Gastrocnemius medialis (tissue), 4 donors: ENCODE results near the gene GRHL3. TPM values are rescaled to one million over a fixed set of nuclear protein-coding genes. Genes with fewer than 3 reads are reported as not detected.

Experiments used
- ATAC-seq, 2 donors: fragments of 150-250 bp; one replicate each; pipeline ENCODE4 v1.9.1; 2016
- DNase-seq, 2 donors: peaks; one replicate each; pipeline ENCODE4 v3.0.0-alpha.2; 2019
- H3K27ac ChIP-seq, 4 donors: fragments of 200-600 bp; sonication (generic); 1 replicate in 1 of 4; 2 replicates in 3 of 4; pipeline ENCODE4 v1.5.1; 2016 to 2018; ENCODE audit warnings: mild to moderate bottlenecking in 2 of 4, moderate library complexity in 1 of 4
- H3K27me3 ChIP-seq, 3 donors: fragments of 200-600 bp; sonication (generic) in 2 of 3; 1 replicate in 1 of 3; 2 replicates in 2 of 3; pipeline versions ENCODE4 v1.5.1 to v1.6.0; 2016 to 2019; ENCODE audit warnings: mild to moderate bottlenecking in 1 of 3, moderate library complexity in 1 of 3
- H3K36me3 ChIP-seq, 2 donors: fragments of 200-600 bp; sonication (generic) in 1 of 2; one replicate each; pipeline ENCODE4 v1.5.1; 2017 to 2018
- H3K4me1 ChIP-seq, 2 donors: fragments of 200-600 bp; sonication (generic) in 1 of 2; one replicate each; pipeline ENCODE4 v1.5.1; 2016 to 2017; ENCODE audit warnings: mild to moderate bottlenecking in 2 of 2
- H3K4me3 ChIP-seq, 4 donors: fragments of 200-600 bp; sonication (generic) in 3 of 4; 1 replicate in 1 of 4; 2 replicates in 3 of 4; pipeline ENCODE4 v1.5.1; 2016 to 2019; ENCODE audit warnings: mild to moderate bottlenecking in 2 of 4
- H3K9me3 ChIP-seq, 3 donors: fragments of 200-600 bp; sonication (generic) in 2 of 3; 1 replicate in 1 of 3; 2 replicates in 2 of 3; pipeline ENCODE4 v1.5.1; 2016 to 2019
- CTCF ChIP-seq, 5 experiments: fragments of 450-650 bp in 3 of 5; fragments of 200-600 bp in 2 of 5; sonication (generic) in 2 of 5; IDR thresholded peaks in 4 of 5; conservative IDR thresholded peaks in 1 of 5; 1 replicate in 4 of 5; 2 replicates in 1 of 5; pipeline ENCODE4 v1.5.1; 2016 to 2019; ENCODE audit warnings: antibody characterized with exemption in 5 of 5, mild to moderate bottlenecking in 3 of 5, moderate library complexity in 3 of 5
- POLR2A ChIP-seq, 2 donors: fragments of 450-650 bp; IDR thresholded peaks; one replicate each; pipeline ENCODE4 v1.6.1; 2017; ENCODE audit warnings: antibody characterized with exemption in 2 of 2, mild to moderate bottlenecking in 2 of 2, moderate library complexity in 2 of 2
- in situ Hi-C, 4 donors: fragments of 200-750 bp; cut with MboI; loops; one replicate each; pipeline versions ENCODE4 v1.15.0 to v1.8.0; 2017; ENCODE audit warnings: low sequenced_read_pairs in 4 of 4
- intact Hi-C: fragments of 100-400 bp; cut with DNase I; formaldehyde crosslinking; loops from one replicate; pipeline ENCODE4 v1.15.1; 2023; ENCODE audit warnings: low total_unique reads
- total RNA-seq, 4 donors: library from RNA; depleted of rRNA; stranded (reverse); fragments of >200 nt; gene quantifications; one replicate each; pipeline versions ENCODE4 v1.1.0 to v1.2.3, GENCODE V29; 2016

The GRHL3 gene
- total RNA-seq, 4 donors from 2014 or later: not detected

- in situ Hi-C loops: loop anchor here (5.0 to 25.0 kb wide), 2 partner anchors 190 to 330 kb away; no protein-coding TSS in a partner anchor
- DNase-seq: no peak
- H3K9me3 ChIP-seq: no peaks in the 10 kb centered on the region
- no peaks in the 10 kb centered on the region for H3K27me3 ChIP-seq
- H3K4me1 ChIP-seq: peaks cover 6 to 19% of the 10 kb centered on the region in 2 donors
- no peak overlapping the region for H3K4me3 ChIP-seq
- intact Hi-C loops: loop anchor here (1.0 to 10.0 kb wide), 3 partner anchors 193 to 438 kb away; partner anchors contain the start of gene PNRC2
- no peaks in the 10 kb centered on the region for H3K36me3 ChIP-seq
- ATAC-seq: no peak
- H3K27ac ChIP-seq: peak overlapping the region; percentile 77 to 85 (median 82)
- TF ChIP-seq POLR2A (IDR thresholded peaks at IDR 0.05): no peak
- TF ChIP-seq CTCF (IDR thresholded peaks at IDR 0.05 in 4 of 5, conservative IDR thresholded peaks at IDR 0.05 in 1 of 5): no peak
These were observed 73.4 kb downstream of the GRHL3 start for GRCh38 chr1:24392604-24392946.

GRCh38 chr1:24392982-24393650, 74.0 kb downstream of the GRHL3 start:
- H3K27me3 ChIP-seq: no peaks in the 10 kb centered on the region
- H3K9me3 ChIP-seq: no peaks in the 10 kb centered on the region
- in situ Hi-C loops: loop anchor here (5.0 to 25.0 kb wide), 2 partner anchors 191 to 331 kb away; no protein-coding TSS in a partner anchor
- H3K4me3 ChIP-seq: no peak overlapping the region
- no peaks in the 10 kb centered on the region for H3K36me3 ChIP-seq
- no peak for DNase-seq
- peak overlapping the region in 2 of 4 donors; percentile 77 to 83 for H3K27ac ChIP-seq
- peaks cover 6 to 19% of the 10 kb centered on the region in 2 donors for H3K4me1 ChIP-seq
- intact Hi-C loops: loop anchor here (1.0 to 10.0 kb wide), 3 partner anchors 194 to 438 kb away; partner anchors contain the start of gene PNRC2
- TF ChIP-seq CTCF (IDR thresholded peaks at IDR 0.05 in 4 of 5, conservative IDR thresholded peaks at IDR 0.05 in 1 of 5): no peak
- TF ChIP-seq POLR2A (IDR thresholded peaks at IDR 0.05): no peak
- ATAC-seq: no peak

GRCh38 chr1:24393892-24394291, 74.7 kb downstream of the GRHL3 start:
- Histone ChIP-seq H3K9me3 (no peaks in the 10 kb centered on the region), H3K36me3 (no peaks in the 10 kb centered on the region), H3K27ac (no peak overlapping the region), H3K4me3 (no peak overlapping the region), H3K4me1 (peaks cover 6 to 19% of the 10 kb centered on the region in 2 donors), H3K27me3 (no peaks in the 10 kb centered on the region)
- ATAC-seq: no peak
- TF ChIP-seq POLR2A (IDR thresholded peaks at IDR 0.05) (no peak), CTCF (IDR thresholded peaks at IDR 0.05 in 4 of 5, conservative IDR thresholded peaks at IDR 0.05 in 1 of 5) (no peak)
- no peak for DNase-seq
- in situ Hi-C loops (loop anchor here (5.0 to 25.0 kb wide), 2 partner anchors 192 to 332 kb away; no protein-coding TSS in a partner anchor), intact Hi-C loops (loop anchor here (10.0 kb wide), 1 partner anchor 439 kb away; the partner anchor contains the start of gene PNRC2)

- Histone ChIP-seq H3K27ac (no peak overlapping the region), H3K9me3 (no peaks in the 10 kb centered on the region), H3K4me1 (no peaks in the 10 kb centered on the region), H3K4me3 (no peak overlapping the region), H3K27me3 (no peaks in the 10 kb centered on the region), H3K36me3 (no peaks in the 10 kb centered on the region)
- in situ Hi-C loops (loop anchor here in 2 of 4 donors (25.0 kb wide), 1 partner anchor 237 kb away; the partner anchor contains the start of gene SRRM1 (in 2 of the 2)), intact Hi-C loops (no loop called here)
- DNase-seq (no peak), ATAC-seq (no peak)
- no peak for TF ChIP-seq POLR2A (IDR thresholded peaks at IDR 0.05)
- TF ChIP-seq CTCF (IDR thresholded peaks at IDR 0.05 in 4 of 5, conservative IDR thresholded peaks at IDR 0.05 in 1 of 5): no peak
These were observed 80.9 kb downstream of the GRHL3 start for GRCh38 chr1:24400065-24400464.
